Breast epithelium (tissue), 3 donors: Measurements from ENCODE around the gene GABRB3.

ENCODE experiments used
- CTCF ChIP-seq, 3 donors: fragments of 450-650 bp; IDR thresholded peaks; one replicate each; pipeline ENCODE4 v1.5.1; 2016 to 2017; ENCODE audit warnings: antibody characterized with exemption in 3 of 3, mild to moderate bottlenecking in 3 of 3, moderate library complexity in 3 of 3
- POLR2A ChIP-seq: fragments of 450-650 bp; IDR thresholded peaks from one replicate; pipeline ENCODE4 v1.6.1; 2016; ENCODE audit warnings: antibody characterized with exemption, mild to moderate bottlenecking, moderate library complexity
- POLR2AphosphoS5 ChIP-seq, 3 donors: sonication (generic); formaldehyde crosslinking; IDR thresholded peaks; one replicate each; pipeline ENCODE4 v1.6.1; 2017; ENCODE audit warnings: antibody characterized with exemption in 3 of 3

- no peak for TF ChIP-seq POLR2A
- no peak for TF ChIP-seq CTCF (IDR thresholded peaks at IDR 0.05)
- no peak for TF ChIP-seq POLR2AphosphoS5 (IDR thresholded peaks at IDR 0.05)
Observed at GRCh38 chr15:26639966-26640365, 132.9 kb downstream of the GABRB3 start.
